ENCODE measurements around the gene TEX14.
"Not testable (repeated sequence)": the region's sequence is repeated elsewhere in the genome, so short reads cannot be mapped to it uniquely, and the experiment has no call there.

TEX14 gene

GRCh38 chr17:58684462-58684861 is 7.4 kb downstream of the TEX14 start:
- DNase-seq, result not testable (repeated sequence)

GRCh38 chr17:58684003-58684402 is 7.8 kb downstream of the TEX14 start:
- no peak for DNase-seq

GRCh38 chr17:58680038-58680369 is 11.8 kb downstream of the TEX14 start:
- DNase-seq, result no peak

GRCh38 chr17:58679263-58680037 is 12.4 kb downstream of the TEX14 start:
- no peak for DNase-seq

GRCh38 chr17:58678287-58678686 is 13.6 kb downstream of the TEX14 start:
- not testable (repeated sequence) for DNase-seq

- DNase-seq, result no peak
Observed at GRCh38 chr17:58677194-58677880, 14.5 kb downstream of the TEX14 start.

- no peak for DNase-seq
Observed at GRCh38 chr17:58671969-58672368, 19.9 kb downstream of the TEX14 start.

- no peak for DNase-seq
Observed at GRCh38 chr17:58669853-58670252, 22.0 kb downstream of the TEX14 start.

- no peak for DNase-seq
Observed at GRCh38 chr17:58668598-58668935, 23.3 kb downstream of the TEX14 start.

- DNase-seq, result no peak
Observed at GRCh38 chr17:58667934-58668597, 23.8 kb downstream of the TEX14 start.

- DNase-seq, result peak; percentile 28
Observed at GRCh38 chr17:58666858-58667267, 25.0 kb downstream of the TEX14 start.

GRCh38 chr17:58665946-58666857 is 25.6 kb downstream of the TEX14 start:
- no peak for DNase-seq

- no peak for DNase-seq
Observed at GRCh38 chr17:58664302-58664701, 27.5 kb downstream of the TEX14 start.

GRCh38 chr17:58661499-58661898 is 30.3 kb downstream of the TEX14 start:
- no peak for DNase-seq

GRCh38 chr17:58660621-58661020 is 31.2 kb downstream of the TEX14 start:
- DNase-seq, result no peak

- not testable (repeated sequence) for DNase-seq
Observed at GRCh38 chr17:58659714-58660084, 32.1 kb downstream of the TEX14 start.

GRCh38 chr17:58658804-58659713 is 32.8 kb downstream of the TEX14 start:
- DNase-seq, result peak; percentile 83

- not testable (repeated sequence) for DNase-seq
Observed at GRCh38 chr17:58657962-58658803, 33.7 kb downstream of the TEX14 start.

GRCh38 chr17:58648236-58648635 is 43.6 kb downstream of the TEX14 start:
- DNase-seq, result no peak

GRCh38 chr17:58643147-58643546 is 48.7 kb downstream of the TEX14 start:
- DNase-seq, result no peak

- no peak for DNase-seq
Observed at GRCh38 chr17:58641887-58642311, 49.9 kb downstream of the TEX14 start.

Data from NCI-H1105 treated with DMSO at 0.1 percent for 48 hours (cell line).